Activated gamma-delta T cell treated with Interleukin-2 at 50 U/mL for 16 hours (primary cell): ENCODE results near the gene SOX6.

Experiments used
- DNase-seq: peaks from one replicate; pipeline ENCODE4 v3.0.0-alpha.2; 2020

The SOX6 gene

DNA sequence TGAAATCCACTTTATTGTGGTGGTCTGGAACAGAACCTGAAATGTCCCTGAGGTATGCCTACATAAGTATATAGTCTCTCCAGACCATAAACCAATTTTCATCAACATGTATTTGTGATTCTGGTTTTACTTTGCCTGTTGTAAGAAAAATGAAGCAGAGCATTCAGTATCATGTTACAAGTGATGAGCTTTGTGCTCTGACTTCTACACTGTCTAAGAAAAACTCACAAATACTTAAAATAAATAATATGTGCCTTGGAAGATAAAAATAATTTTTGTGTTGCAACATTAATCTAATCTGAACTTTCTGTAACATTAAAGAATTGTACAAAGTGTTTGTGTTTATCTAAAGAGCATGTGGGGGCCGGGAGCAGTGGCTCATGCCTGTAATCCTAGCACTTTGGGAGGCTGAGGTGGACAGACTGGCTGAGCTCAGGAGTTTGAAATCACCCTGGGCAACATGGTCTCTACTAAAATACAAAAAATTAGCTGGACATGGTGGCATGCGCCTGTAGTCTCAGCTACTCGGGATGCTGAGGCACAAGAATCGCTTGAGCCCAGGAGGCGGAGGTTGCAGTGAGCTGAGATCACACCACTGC, 219.5 kb downstream of the SOX6 start:
- DNase-seq: no peak

DNA sequence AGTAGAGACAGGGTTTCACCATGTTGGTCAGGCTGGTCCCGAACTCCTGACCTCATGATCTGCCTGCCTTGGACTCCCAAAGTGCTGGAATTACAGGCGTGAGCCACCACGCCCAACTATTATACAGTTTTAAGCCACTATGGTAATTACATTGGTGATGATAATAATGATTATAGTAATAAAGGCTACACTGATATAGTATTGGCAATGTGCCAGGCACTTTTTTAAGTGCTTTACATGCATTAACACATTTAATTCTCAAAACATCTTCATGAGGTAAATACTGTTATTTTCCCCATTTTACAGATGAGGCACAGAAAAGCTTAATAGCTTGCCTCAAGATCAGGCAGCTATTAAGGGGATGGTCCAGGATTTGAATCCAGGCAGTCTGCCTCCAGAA, 222.5 kb downstream of the SOX6 start:
- DNase-seq: no peak

DNA sequence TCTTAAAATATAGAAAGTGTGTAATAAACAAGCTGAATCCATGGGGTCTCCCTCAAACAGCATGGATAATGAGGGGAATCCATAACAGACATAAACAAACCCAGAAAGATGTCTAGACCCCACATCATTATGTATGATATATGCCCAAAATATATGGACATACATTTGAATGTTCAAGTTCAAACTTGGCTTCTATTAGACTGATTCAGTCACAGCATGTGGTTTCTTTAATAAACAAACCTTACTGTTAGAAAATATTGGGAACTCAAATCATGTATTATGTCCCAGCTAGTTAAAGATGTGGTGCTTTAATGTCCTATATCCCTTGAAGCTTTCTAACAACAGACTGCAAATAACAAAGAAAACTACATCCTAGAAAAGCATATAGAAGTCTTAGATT, 228.6 kb downstream of the SOX6 start:
- no peak for DNase-seq

DNA sequence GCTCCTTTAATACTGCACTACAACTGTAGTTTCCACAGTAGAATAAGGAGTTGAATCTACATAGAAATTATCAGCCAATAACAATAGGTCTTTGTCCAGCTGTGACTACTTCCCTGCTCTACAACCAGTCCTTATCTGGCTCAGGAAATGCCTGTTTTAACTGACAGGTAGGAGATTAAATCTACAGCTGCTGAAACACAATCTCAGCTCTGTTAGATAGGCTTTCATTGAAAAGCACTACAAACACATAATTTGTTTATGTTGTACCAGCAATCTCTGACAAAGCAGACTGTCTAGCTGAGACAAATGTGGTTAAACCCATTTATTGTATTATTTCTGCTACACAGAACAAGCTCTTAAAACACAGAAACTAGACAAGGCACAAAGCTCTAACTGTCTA, 230.0 kb downstream of the SOX6 start:
- no peak for DNase-seq

DNA sequence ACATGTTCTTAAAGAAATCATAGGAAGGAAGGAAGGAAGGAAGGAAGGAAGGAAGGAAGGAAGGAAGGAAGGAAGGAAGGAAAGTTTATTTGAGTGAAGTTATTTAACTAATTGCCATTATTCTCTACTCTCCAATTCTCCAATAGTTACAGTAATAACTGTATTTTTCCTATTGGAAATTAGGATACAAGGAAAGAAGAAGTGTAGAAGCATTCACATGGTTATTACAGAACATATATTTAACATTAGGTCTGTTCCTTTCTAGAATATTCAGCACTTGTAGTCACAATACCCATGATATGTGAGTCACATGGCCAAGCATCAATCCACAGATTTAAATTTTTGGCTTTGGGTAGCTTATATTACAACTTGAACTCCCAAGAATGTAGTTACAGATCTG, 230.6 kb downstream of the SOX6 start:
- DNase-seq: no peak

DNA sequence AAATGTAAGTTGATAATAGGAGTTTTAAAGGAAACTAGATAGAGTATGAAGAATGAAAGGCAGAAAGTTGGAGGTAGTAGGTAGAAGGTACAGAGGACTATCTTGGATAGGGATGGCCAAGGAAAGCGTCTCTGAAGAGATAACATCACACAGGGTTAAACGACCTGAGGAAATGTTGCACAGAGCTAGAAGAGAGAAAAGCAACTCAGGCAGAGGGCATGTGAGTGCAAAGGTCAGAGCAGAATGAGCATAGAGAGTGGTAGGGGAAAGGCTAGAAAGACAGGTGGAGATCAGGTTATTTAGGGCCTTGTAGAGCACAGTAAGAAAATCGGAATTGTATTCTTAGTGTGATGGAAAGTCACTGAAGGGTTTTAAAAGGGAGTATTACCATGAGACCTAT, 232.0 kb downstream of the SOX6 start:
- DNase-seq: no peak

DNA sequence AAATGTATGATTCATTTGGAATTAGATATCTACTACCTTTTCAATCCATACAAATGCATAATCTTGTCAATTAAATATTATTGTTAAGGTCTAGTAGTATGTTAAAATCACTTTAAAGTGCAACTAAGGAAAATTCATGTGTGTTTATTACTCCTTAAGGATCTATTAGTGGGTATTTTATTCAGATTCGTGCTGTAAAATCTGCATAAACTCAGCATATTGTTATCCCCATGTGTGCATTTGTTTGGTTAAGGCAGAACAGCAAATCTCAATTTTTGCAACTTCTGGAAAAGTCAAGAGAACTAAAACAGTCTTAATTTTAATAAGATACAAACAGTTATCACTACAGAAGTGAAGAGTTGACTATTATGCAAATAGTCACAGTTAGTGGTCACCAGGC, 234.5 kb downstream of the SOX6 start:
- DNase-seq: no peak

DNA sequence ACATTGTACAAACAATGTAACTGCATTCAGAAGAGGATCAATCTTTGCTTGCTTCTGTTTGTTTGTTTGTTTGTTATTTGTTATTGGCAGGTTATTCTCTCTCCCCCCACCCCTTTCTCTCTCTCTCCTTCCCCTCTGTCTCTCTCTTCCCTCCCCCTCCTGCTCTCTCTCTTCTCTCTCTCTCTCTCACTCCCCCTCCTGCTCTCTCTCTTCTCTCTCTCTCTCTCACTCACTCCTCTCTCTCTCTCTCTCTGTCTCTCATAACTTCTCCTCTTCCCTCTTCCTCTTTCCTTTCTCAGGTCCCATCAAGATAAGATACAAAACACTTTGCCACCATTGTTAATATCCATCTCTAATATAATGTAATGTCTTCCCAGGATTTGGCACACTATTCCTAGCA, 236.3 kb downstream of the SOX6 start:
- no peak for DNase-seq

DNA sequence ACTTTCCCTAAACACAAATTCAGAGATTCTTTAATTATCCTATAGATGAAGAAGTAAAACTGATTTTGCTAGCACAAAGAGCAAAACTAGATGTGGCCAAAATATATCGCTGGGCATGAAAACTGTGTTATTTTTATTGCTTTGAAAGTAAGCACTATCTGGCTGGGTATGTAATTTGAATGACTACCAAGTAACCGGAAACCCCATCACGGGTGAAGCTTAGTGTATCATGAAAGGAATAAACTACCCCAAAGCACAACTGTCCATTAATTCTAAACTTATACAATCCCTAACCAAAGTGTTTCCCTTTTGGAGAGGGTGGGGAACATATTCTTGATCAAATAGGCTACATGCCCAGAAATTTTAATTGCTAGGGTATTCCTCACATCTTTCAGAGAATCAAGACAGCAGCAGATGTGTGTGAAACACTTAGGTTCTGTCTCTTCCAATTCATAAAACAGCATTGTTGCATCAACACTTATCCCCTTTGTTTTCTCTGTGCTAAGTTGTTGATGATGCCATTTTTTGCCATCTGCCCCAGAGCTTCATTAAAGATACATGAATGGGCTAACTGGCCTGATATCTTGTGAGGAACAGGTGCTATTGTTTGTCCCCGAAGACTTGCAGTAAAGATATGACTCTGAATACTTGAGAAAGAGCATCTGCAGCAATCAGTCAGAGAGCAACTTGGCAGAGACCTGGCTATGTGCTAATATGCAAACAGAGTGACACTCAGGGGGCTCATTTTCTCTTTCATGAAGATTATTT, 238.2 kb downstream of the SOX6 start:
- no peak for DNase-seq

DNA sequence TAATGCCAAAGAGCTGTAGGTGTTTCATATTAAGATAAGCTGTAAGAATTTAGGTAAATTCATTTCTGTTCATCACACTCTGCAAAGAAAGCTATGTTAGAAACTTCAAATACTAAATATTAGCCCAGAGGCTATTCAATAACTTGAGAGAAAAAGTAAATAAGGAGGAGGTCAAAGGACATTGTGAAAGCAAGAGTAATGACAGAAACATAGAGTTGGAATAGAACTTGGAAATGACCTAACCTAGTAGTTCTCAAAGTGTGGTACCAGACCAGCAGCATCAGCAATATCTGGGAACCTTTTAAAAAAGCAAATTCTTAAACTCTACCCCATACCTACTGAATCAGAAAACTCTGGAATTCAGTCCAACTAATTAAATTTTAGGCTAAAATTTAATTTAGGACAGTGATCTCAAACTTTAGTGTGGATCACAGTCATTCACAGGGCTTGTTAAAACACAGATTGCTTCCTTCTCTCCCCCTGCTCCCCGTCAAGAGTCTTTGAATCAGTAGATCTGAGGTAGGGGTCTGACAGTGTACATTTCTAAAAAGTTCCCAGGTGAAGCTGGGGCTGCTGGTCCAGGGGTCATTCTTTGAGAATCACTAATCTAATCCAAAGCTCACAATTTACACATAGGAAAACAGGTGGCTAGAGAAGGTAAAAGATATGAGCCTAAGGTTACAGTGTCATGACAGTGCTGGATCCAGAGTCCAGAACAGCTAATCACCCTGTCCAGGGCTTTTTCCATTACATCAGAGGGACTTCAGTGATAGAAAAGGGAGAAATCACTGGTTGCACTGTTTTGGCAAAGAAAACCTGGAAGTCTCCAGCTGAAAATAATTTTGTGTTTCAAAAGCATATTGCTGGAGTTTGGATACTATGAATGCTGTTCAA, 241.1 kb downstream of the SOX6 start:
- no peak for DNase-seq

DNA sequence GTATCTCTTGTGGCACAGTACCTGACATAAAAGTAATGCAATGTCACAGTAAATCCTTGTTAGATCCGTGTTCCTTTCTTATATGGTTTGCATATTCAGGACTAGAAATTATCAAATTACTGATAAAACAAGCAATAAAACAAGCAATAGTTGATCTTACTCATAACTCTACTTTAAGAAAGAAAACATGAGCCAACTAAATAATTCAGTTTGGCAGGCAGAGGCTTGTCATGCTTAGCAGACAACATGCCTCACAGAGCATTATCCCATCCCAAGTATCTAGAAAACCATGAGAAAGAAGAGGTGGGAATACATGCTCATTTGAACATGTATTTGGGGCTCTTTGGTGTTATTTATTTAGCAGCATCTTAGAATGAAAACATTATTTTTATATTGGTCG, 241.9 kb downstream of the SOX6 start:
- DNase-seq: no peak

DNA sequence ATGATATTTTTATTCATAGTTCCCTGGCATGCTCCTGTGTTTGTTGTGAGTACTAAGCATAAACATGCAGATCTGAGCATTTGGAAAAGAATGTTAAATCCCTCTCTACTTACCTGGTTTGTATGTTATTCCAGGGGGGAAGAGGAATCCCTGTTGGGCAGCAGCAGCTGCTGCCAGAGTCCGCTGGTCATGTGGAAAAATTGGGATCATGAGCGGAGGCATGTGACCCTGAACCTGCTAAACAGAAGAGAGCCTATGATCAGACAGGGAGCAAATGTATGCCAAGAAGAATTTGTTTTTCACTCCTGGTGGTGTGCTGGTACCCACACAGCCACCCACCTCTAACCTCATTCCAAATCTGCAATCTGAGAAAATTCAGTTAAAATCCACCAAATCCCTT, 244.7 kb downstream of the SOX6 start:
- no peak for DNase-seq

DNA sequence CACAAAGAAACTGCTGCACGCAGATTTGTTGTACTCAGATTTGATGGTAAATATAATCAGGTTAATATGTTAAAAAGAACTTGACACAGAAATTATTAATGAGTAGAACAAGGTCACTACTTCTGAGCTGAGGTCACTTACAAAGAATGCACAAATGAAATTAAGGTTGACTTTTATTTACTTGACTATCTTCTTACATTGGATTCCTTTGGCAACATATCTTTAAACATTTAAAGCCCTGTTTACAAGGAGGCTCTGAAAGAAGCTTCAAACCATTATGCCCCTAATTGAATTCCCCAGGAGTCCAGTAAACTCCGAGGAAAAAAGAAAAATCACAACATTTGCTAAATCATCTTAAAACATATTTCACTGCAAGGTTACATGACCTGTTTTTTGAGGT, 245.5 kb downstream of the SOX6 start:
- DNase-seq: no peak

DNA sequence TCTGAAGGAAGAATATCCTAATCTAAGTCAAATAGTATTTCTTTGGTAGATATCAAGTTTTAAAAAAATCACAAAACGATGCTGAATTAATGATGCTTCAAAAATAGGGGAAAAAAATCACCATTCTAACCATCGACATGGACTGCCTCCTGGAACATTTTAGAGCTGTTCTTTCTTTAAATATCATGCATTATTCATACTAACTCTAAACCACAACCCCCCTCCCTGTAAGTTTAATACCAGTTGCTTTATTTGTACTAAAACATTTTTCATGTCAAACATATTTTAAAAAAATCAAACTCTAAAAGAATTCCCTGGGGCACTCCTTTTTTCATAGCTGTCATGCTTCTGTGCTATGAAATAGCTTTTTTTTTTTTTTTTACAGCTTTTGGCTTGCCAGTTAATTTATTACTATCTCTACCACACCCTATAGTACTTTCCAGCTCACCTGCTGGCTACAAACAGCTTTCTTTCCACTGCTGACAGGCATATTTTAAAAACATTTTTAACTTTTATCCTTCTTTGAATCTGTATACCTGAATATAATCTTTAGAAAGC, 256.9 kb downstream of the SOX6 start:
- no peak for DNase-seq

DNA sequence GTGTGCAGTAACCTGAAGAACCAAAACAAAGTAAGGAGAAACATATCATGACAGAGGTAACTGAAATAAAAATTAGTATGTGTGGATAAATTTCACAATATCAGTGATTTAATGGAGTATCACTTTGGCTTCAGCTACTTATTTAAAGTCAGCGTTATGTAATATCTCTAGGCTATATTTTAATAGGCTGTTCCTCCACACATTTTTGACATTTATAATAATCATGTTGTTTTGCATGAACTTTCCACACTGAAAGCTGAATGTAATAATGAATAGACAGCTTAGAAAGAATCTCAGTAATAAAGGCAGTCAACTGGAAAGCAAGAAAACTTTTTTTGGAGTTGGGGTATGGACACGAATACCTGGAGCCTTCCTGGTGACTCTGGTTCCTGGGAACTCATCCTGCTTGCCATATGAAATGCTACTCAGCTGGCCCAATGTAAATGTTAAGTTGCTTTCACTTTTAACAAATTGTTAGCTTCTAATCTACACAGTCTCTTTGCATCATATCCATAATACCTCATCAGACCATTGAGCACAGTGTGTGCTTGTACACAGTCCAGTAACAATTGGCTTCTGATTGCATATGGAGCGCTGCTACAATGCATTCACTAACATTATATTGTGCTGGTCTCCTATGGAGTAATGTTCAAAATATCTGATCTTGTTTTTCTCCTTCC, 257.7 kb downstream of the SOX6 start:
- DNase-seq: no peak

DNA sequence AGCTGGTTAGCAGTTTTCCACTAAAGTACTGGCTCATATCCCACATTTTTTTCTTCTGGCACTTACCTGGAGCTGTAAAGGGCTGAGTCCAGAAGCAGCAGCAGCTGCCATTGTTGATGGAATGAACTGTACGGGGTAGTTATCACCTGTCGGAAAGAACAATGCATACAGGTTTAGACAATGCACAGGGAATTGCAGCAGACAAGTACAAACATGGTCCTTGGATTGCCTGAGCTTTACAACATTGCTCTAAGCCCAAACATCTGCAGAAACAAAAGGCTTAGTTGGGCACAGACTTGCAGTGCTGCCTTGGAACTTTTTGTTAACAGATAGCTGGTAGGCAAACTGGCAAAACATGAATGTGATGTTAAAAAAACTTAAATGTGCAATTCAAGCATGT, 258.8 kb downstream of the SOX6 start:
- DNase-seq: no peak

DNA sequence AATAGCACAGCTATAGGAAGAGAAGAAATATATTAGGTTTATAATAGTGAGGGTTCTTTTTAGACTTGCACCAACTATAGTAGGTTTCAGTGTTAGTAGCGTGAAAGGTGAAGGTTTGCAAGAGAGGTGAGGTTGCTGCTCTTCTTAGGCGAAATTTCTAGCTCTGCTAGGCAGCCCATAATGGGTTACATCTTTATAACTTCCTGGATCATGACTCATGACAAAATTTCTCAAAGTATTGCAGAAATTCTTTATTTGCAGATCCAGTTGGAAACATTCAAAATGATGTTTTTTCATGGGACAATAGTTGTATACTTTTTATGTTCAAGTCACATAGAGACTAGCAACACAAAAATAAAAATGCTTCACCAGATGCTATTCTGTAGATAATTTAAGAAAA, 260.0 kb downstream of the SOX6 start:
- DNase-seq: no peak

DNA sequence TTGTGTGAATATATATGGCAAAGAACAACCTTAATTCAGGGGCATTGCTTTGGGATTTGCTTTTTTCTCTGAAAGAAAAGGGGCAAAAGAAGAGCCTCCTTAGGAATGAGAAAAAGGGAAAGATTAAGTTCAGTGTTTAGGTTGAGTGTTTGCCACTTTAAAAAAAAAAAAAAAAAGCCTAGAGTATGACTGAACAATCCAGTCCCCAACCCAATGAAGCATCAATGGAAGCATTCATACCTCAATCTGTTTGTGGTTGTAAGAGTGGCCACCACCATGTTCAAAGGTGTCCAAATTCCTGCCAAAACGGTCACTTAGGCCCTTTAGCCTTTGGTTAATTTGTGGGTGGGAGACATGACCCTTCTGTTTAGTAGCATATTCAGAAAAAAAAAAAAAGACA, 260.6 kb downstream of the SOX6 start:
- DNase-seq: no peak

DNA sequence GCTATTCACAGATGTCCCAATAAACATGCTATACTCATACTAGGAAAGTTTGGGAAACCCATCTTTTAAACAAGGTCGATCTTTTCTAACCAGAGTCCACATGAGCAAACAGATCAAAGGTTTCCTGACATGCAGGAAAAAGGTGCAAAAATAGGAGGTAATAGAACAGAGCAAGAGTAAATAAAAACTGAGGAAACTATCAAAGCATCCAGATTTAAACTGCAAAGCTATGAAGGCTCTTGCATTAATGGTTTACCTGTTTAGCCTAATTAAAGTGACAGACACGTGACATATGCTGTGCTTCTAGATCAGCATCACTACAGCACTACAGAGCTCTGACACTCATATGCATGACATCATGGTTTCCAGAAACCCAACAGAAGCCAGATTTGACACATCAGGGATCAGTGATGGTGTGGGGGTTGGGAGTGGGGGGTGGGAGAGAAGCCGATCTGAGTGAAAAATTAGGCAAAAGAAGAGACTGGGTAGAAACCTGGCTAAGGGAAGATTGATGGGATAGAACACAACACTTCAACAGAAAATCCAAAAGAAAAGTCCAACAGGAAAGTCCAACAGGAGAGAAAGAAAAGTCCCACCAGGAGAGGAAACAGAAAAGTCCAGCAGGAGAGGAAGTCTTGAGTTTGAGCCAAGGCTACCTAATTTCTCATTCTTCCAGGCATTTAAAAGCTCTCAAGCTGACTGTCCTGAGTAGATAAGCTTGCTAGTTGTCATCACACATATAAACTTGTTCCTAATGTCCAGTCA, 262.3 kb downstream of the SOX6 start:
- DNase-seq: no peak

DNA sequence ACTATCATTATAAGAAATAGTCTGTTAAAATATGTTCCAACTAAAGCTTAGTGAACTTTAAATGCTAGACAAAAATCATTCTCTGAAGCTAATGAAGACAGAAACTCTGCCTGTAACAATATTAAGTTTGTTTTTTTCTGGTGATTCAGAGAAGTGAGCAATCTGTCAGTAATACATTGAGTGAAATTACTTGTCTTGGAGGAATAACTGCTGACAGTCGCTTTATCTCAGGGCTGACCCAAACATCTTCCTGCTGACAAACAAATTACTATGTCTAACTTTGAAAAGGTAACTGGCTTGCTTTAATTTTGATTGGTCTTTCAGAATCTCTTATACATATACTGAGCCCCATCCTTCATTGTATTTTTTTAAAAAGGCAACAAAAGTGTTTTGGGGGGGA, 264.5 kb downstream of the SOX6 start:
- no peak for DNase-seq

DNA sequence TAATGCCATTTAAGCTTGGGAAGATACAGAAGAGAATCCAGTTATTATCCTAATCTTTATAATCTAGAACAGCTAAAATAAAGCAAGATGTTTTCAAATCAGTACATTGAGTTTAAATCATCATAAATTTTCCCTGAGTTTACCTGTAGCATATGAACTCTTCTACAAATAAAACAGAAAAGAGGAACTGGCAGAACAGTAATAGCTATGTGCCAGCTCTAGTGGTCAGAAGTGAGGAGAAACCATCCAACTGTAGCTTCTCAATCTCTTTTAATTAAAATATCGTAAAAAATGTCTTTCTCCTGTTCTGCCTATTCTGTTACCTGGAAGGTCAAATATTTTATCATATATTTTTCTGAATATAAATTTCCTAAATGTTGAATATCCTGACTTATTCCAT, 266.9 kb downstream of the SOX6 start:
- DNase-seq: no peak

DNA sequence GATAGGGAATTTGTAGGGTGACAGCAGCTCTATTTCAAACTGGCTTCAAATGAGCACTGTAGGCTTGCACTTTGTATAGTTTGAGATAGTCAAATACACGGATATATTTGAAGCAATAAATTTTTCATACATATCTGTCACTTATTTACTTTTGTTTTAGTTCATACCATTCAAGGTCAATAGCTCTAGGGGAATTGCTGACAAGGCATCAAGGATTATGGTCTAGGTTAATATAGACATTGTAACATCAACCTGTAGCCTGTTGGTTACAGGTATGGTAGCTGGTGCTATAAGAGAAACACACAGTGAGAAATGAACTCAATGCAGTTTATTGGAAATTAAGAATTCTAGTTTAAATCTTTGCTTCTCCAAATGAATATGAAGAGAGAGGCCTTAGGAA, 267.6 kb downstream of the SOX6 start:
- DNase-seq: no peak
